ENCODE results near the gene CALCR.
"Not testable (repeated sequence)": the region's sequence is repeated elsewhere in the genome, so short reads cannot be mapped to it uniquely, and the experiment has no call there.

The CALCR gene

GRCh38 chr7:93559639-93560491 is 14.7 kb downstream of the CALCR start:
- DNase-seq = no peak

GRCh38 chr7:93558705-93559614 is 15.6 kb downstream of the CALCR start:
- DNase-seq = no peak

GRCh38 chr7:93551931-93552330 is 22.6 kb downstream of the CALCR start:
- DNase-seq = no peak

GRCh38 chr7:93551063-93551895 is 23.2 kb downstream of the CALCR start:
- DNase-seq = peak; percentile 43

GRCh38 chr7:93547716-93548115 is 26.8 kb downstream of the CALCR start:
- no peak for DNase-seq

- DNase-seq = no peak
These were observed 29.8 kb downstream of the CALCR start for GRCh38 chr7:93544691-93545090.

GRCh38 chr7:93538061-93538460 is 36.5 kb downstream of the CALCR start:
- no peak for DNase-seq

GRCh38 chr7:93535616-93536015 is 38.9 kb downstream of the CALCR start:
- DNase-seq = no peak

- no peak for DNase-seq
These were observed 43.8 kb downstream of the CALCR start for GRCh38 chr7:93530701-93531100.

GRCh38 chr7:93516834-93517233 is 57.7 kb downstream of the CALCR start:
- no peak for DNase-seq

- no peak for DNase-seq
These were observed 59.4 kb downstream of the CALCR start for GRCh38 chr7:93515144-93515543.

GRCh38 chr7:93509303-93509702 is 65.2 kb downstream of the CALCR start:
- DNase-seq = no peak

- no peak for DNase-seq
These were observed 71.4 kb downstream of the CALCR start for GRCh38 chr7:93503088-93503487.

GRCh38 chr7:93491860-93492259 is 82.7 kb downstream of the CALCR start:
- not testable (repeated sequence) for DNase-seq

- DNase-seq = no peak
These were observed 97.8 kb downstream of the CALCR start for GRCh38 chr7:93476491-93477344.

GRCh38 chr7:93475811-93476210 is 98.7 kb downstream of the CALCR start:
- no peak for DNase-seq

- no peak for DNase-seq
These were observed 103.1 kb downstream of the CALCR start for GRCh38 chr7:93471456-93471855.

- DNase-seq = no peak
These were observed 110.8 kb downstream of the CALCR start for GRCh38 chr7:93463764-93464163.

- DNase-seq = no peak
These were observed 113.2 kb downstream of the CALCR start for GRCh38 chr7:93461350-93461749.

- DNase-seq = no peak
These were observed 121.3 kb downstream of the CALCR start for GRCh38 chr7:93453262-93453661.

- no peak for DNase-seq
These were observed 126.3 kb downstream of the CALCR start for GRCh38 chr7:93448176-93448575.

GRCh38 chr7:93447509-93447908 is 127.0 kb downstream of the CALCR start:
- no peak for DNase-seq
